ENCODE measurements around the gene NDUFV1.
"Not testable (repeated sequence)": the region's sequence is repeated elsewhere in the genome, so short reads cannot be mapped to it uniquely, and the experiment has no call there.

NDUFV1 gene

DNA sequence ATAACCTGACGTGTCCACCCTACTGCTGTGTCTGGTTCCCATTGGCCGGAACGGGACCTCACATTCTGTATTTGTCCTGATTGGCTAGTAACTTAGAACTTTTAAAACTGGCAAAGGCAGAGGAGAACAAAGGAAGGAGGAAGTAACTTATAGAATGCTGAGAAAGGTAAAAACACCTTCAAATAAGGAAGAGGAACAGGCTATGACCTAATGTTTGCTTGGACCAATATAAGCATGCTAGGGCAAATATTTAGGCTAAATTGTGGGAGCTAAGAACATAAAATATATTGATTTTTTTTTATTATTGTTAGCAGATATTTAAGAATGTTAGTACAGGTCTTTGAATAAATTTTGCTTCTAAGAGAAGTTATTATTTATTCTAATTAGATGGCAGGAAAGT is 30.7 kb downstream of the NDUFV1 start:
- ATAC-seq: not testable (repeated sequence)

- no peak for ATAC-seq
- TF ChIP-seq TOX (CRISPR knock-in tag; IDR thresholded peaks at IDR 0.05; ENCODE audit: borderline replicate concordance): no peak
- TF ChIP-seq ZNF70 (CRISPR knock-in tag; IDR thresholded peaks at IDR 0.05): no peak
- TF ChIP-seq ZNF565 (CRISPR knock-in tag; conservative IDR thresholded peaks at IDR 0.05; ENCODE audit: low read depth): no peak
- no peak for TF ChIP-seq GLIS3 (CRISPR knock-in tag; IDR thresholded peaks at IDR 0.05)
- TF ChIP-seq CSDC2 (CRISPR knock-in tag; IDR thresholded peaks at IDR 0.05): no peak
- TF ChIP-seq, protein P1, sequence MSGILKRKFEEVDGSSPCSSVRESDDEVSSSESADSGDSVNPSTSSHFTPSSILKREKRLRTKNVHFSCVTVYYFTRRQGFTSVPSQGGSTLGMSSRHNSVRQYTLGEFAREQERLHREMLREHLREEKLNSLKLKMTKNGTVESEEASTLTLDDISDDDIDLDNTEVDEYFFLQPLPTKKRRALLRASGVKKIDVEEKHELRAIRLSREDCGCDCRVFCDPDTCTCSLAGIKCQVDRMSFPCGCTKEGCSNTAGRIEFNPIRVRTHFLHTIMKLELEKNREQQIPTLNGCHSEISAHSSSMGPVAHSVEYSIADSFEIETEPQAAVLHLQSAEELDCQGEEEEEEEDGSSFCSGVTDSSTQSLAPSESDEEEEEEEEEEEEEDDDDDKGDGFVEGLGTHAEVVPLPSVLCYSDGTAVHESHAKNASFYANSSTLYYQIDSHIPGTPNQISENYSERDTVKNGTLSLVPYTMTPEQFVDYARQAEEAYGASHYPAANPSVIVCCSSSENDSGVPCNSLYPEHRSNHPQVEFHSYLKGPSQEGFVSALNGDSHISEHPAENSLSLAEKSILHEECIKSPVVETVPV (CRISPR knock-in tag; IDR thresholded peaks at IDR 0.05): no peak
- no peak for TF ChIP-seq OSR1 (CRISPR knock-in tag; IDR thresholded peaks at IDR 0.05)
- no peak for TF ChIP-seq TCF4 (CRISPR knock-in tag; IDR thresholded peaks at IDR 0.05; ENCODE audit: borderline replicate concordance)
Measured at GRCh38 chr11:67638535-67639437, 32.0 kb downstream of the NDUFV1 start.

DNA sequence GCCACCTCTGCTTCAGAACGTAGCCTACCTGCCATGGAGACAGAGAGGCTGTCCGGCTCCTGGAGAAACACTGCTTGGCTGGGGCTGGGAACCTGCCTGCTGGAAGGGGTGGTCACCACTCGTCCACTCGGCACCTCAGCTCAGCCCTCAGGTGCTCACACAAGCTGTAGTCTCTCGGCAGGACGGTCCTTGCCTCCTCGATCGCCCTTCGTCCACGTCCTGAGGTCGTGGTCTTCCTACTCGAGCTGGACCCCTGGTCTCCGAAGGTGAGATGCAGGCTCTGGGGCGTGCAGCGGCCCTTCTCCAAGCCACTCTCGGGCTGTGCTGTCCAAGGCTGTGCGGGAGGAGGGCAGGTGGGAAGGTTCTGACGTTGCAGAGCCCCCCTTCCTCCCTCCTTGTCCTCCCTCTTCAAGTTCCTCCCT is 32.7 kb downstream of the NDUFV1 start, which contains the start of gene TBX10:
Gene TBX10 (minus strand): TSS at position 326 of the 422 bp plus-strand sequence. CDS start 291 bp downstream, at position 35.
- TF ChIP-seq TSHZ2 (CRISPR knock-in tag; IDR thresholded peaks at IDR 0.05): no peak
- TF ChIP-seq PPARA (CRISPR knock-in tag; IDR thresholded peaks at IDR 0.05; ENCODE audit: borderline replicate concordance): no peak
- no peak for TF ChIP-seq POU6F1 (CRISPR knock-in tag; IDR thresholded peaks at IDR 0.05; ENCODE audit: borderline replicate concordance, low read depth)
- TF ChIP-seq ZFP30 (CRISPR knock-in tag; IDR thresholded peaks at IDR 0.05): no peak
- no peak for TF ChIP-seq BACH2 (CRISPR knock-in tag; IDR thresholded peaks at IDR 0.05; ENCODE audit: borderline replicate concordance)
- TF ChIP-seq ISL1 (CRISPR knock-in tag; IDR thresholded peaks at IDR 0.05): no peak
- no peak for ATAC-seq

- TF ChIP-seq SNAI2 (CRISPR knock-in tag; IDR thresholded peaks at IDR 0.05) (no peak), TSHZ2 (CRISPR knock-in tag; IDR thresholded peaks at IDR 0.05) (no peak), POU6F1 (CRISPR knock-in tag; IDR thresholded peaks at IDR 0.05; ENCODE audit: borderline replicate concordance, low read depth) (no peak), PPARA (CRISPR knock-in tag; IDR thresholded peaks at IDR 0.05; ENCODE audit: borderline replicate concordance) (no peak), ESRRG (CRISPR knock-in tag; IDR thresholded peaks at IDR 0.05) (no peak), OSR1 (CRISPR knock-in tag; IDR thresholded peaks at IDR 0.05) (no peak), BACH2 (CRISPR knock-in tag; IDR thresholded peaks at IDR 0.05; ENCODE audit: borderline replicate concordance) (no peak), RARB (CRISPR knock-in tag; IDR thresholded peaks at IDR 0.05) (no peak), ZFP3 (CRISPR knock-in tag; IDR thresholded peaks at IDR 0.05) (no peak), ZNF565 (CRISPR knock-in tag; conservative IDR thresholded peaks at IDR 0.05; ENCODE audit: low read depth) (no peak)
- TF ChIP-seq, protein P2, sequence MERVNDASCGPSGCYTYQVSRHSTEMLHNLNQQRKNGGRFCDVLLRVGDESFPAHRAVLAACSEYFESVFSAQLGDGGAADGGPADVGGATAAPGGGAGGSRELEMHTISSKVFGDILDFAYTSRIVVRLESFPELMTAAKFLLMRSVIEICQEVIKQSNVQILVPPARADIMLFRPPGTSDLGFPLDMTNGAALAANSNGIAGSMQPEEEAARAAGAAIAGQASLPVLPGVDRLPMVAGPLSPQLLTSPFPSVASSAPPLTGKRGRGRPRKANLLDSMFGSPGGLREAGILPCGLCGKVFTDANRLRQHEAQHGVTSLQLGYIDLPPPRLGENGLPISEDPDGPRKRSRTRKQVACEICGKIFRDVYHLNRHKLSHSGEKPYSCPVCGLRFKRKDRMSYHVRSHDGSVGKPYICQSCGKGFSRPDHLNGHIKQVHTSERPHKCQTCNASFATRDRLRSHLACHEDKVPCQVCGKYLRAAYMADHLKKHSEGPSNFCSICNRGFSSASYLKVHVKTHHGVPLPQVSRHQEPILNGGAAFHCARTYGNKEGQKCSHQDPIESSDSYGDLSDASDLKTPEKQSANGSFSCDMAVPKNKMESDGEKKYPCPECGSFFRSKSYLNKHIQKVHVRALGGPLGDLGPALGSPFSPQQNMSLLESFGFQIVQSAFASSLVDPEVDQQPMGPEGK (CRISPR knock-in tag; IDR thresholded peaks at IDR 0.05; ENCODE audit: borderline replicate concordance): no peak
- peak; percentile 93 for ATAC-seq
Measured at GRCh38 chr11:67640021-67640757, 33.5 kb downstream of the NDUFV1 start.
